Measurements from ENCODE around the gene CLDND1.
"Not testable (repeated sequence)": the region's sequence is repeated elsewhere in the genome, so short reads cannot be mapped to it uniquely, and the experiment has no call there.

The CLDND1 gene

DNA sequence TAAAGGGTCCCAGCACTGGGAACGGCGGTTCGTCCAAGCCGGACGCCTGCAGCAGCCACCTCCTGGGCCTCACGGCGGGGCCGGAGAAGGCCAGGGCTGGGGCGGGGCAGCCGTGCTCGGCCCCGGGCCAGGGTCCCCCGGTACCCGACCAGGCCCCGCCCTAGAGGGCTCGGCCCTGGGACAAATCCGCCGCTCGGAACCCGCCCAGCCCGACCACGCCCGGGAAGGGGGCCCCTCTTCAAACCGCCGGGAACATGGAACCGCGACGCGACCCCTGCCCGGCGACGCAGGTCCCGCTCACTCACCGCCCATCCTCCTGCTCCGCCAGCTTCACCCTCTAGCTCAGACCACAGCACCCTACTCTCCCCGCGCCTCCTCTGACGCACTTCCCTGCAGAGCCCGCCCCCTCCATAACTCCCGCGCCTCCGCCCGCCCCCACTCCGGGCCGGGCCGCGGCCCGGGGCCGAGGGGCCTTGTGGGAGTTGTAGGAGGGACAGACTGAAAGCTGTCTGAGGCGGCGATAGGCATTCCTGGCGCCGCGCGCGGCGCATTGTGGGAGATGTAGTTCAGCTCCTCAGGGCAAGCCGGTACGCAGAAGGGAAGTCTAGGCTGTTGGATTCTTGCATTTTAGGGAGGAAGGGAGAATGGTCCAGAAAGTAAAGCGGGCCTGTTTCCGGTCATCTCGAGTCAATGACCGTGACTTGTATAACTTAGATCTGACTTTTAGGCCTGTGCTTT, at the start of gene CLDND1:
Gene CLDND1 (minus strand): TSS at position 359 of the 738 bp plus-strand sequence. CDS start 1,478 bp downstream, outside the sequence.
- peak; percentile 98 for DNase-seq

GRCh38 chr3:98568402-98568801, 45.7 kb upstream of the CLDND1 start:
- DNase-seq = no peak

DNA sequence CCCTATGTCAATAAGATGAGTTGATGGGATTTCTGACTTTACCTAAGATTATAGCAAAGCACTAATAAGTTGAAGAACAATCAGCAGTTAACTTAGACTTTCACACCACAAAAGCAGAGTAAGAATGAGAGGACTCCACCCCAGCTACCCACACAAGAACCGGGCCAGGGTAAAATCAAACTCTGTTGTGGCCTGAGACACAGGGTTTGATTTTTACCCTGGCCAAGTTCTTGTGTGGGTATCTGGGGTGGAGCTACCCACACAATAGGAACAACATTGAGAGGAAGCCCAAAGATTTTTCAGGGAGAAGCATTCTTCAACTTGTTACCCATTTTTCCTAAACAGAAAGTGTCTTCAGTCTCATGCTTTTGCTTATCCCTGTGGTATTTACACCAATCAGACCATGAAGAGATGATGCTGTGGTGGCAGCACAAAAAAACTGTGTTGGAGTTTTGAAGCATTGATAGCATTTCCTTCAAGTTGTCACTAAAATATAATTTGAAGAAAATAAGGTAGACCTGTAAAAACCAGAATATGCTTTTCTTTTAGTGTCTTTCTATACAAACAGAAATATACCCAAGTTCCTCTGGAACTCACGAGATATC, 45.1 kb upstream of the CLDND1 start:
- DNase-seq = peak; percentile 77

DNA sequence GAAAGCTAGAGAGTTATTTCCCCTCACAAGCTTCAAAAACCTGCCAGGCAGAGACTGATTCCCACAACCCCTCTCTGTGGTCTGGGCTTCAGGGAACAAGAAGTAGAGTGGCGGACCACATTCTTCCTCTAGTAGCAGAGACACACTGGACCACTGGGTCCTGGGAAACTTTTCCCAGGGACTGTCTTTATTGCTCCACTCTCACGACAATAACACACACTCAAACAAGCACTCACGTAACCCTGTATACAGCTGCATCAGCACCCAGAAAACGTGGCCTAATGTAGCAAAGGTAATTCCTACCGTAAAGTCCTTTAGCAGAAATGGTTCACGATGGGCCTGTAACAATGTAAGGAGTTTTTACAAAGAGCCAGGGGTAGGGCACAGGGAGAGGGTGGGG, 43.1 kb upstream of the CLDND1 start:
- DNase-seq = no peak

- peak; percentile 81 for DNase-seq
Observed at GRCh38 chr3:98565237-98565643, 42.5 kb upstream of the CLDND1 start.

DNA sequence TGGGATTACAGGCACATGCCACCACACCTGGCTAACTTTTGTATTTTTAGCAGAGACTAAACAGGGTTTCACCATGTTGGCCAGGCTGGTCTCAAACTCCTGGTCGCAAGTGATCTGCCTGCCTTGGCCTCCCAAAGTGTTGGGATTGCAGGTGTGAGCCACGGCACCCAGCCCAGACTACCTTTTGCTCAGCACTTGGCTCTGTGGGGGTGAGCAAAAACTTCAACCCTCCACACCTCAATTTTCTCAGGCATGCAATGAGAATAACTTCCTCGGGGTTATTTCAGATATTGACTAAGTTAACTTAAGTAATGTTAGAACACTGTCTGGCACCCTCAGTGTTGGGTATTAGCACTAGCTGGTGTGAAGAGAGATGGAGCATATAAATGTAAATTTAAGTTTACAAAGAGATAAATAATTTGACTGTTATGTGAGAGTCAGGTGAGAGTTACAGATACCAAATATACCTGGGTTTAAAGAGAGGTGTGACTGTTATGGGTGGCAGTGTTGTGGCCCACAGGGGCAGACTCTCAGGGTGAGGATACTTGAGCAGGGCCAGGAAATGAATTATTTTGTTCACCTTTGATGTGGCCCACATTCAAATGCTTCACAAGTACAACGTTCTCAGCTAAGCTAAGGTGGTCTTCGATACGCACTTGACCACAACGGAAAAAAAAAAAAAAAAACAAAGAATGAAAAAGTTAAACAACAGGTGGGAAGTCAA, 41.7 kb upstream of the CLDND1 start:
- DNase-seq = no peak

DNA sequence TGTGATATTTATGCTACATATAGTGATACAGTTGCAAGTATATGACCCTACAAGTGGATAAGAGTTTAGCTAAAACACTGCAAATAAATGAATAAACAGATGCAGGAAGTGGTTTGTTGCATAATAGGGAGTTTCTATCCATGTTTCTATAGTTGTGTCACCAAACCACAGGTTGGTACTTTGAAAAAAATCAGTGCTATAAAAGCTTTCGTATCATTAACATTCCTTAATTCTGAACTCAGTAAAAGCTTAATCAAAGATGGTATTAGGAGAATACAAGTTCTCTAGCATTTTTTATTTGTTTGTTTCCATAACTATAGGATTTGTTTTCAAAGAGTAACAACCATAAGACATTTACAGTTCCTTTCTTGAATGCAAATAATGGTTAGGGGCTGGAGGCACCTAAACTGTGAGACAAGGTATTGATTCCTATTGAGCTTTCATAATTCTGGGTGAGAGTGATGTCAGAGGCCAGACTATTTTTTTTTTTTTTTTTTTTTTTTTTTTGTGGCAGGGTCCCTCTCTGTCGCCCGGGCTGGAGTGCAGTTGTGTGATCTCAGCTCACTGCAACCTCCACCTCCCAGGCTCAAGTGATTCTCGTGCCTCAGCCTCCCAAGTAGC, 41.1 kb upstream of the CLDND1 start:
- DNase-seq = peak; percentile 81

- peak; percentile 73 for DNase-seq
Observed at GRCh38 chr3:98561727-98562521, 39.2 kb upstream of the CLDND1 start.

GRCh38 chr3:98560911-98561310, 38.2 kb upstream of the CLDND1 start:
- peak; percentile 72 for DNase-seq

DNA sequence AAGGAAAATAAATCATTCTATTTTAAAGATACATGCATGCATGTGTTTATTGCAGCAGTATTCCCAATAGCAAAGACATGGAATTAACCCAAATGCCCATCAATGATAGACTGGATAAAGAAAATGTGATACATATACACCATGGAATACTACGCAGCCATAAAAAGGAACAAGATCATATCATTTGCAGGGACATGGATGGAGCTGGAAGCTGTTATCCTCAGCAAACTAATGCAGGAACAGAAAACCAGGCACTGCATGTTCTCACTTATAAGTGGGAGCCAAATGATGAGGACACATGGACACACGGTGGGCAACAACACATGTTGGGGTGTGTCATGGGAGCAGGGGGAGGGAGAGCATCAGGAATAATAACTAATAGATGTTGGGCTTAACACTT, 37.1 kb upstream of the CLDND1 start:
- not testable (repeated sequence) for DNase-seq

- DNase-seq = no peak
Observed at GRCh38 chr3:98558100-98558827, 35.6 kb upstream of the CLDND1 start.

DNA sequence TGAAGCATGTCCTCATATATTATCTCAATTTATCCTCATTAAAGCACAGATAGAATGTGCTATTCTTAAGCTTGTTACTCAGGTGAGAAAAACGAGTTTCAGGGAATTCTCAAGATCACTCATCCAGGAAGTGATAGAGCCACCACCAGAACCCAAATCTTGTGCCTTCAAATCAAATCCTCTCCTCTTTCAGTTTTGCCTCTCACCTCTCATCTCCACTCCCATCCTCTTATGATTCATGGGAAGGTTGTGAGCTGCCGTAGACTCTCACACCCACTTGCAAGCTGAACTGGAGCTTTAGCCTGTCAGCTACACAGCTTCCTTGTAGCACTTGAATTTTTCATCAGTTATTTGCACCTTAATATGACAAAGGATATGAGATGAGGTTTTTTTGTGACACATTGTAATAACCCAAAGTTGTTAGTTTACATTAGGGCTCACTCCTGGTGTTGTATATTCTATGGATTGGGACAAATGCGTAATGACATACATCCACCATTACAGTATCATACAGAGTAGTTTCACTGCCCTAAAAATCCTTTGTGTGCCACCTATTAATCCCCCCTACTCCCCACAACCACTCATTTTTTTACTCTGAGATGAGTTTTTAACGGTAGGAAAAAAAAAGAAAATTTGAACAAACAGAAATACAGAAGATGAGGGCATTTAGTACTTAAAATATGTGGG, 34.8 kb upstream of the CLDND1 start:
- peak; percentile 95 for DNase-seq

- DNase-seq = peak; percentile 97
Observed at GRCh38 chr3:98556164-98557130, 33.7 kb upstream of the CLDND1 start.

DNA sequence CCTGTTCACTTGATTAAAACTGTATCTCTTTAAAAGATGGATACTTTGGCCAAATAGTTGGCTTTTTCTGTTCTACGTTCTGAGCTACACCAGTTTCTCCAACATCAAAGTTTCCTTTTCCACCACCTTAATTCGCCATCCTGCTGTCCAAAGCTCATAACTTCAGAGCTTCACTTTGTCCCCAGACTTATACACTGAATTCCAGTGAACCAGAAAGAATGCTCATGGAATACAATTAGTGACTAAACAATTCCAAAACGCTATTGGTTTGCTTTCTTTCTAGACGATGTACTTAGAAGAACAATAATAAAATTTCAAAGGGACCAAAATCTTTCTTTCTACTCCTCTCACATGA, 32.3 kb upstream of the CLDND1 start:
- no peak for DNase-seq

- no peak for DNase-seq
Observed at GRCh38 chr3:98554580-98554979, 31.9 kb upstream of the CLDND1 start.

DNA sequence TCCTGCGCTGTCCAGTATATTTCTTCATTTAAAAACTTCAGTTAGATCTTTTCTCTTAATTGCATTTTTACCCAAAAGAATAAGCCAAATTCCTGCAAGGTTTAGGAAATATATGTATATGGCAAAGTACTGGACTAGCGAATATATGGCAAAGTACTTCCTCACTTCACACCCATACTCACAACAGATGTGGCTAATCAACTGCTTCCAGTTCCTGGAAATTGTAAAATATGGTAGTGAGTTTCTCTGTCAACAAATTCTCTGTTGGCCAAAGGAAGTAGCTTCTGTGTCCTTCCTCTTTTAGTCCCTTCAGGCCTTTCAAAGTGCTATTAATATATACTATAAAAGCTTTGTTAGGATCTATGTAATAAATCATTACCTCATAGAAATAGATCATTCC, 31.1 kb upstream of the CLDND1 start:
- DNase-seq = peak; percentile 66

DNA sequence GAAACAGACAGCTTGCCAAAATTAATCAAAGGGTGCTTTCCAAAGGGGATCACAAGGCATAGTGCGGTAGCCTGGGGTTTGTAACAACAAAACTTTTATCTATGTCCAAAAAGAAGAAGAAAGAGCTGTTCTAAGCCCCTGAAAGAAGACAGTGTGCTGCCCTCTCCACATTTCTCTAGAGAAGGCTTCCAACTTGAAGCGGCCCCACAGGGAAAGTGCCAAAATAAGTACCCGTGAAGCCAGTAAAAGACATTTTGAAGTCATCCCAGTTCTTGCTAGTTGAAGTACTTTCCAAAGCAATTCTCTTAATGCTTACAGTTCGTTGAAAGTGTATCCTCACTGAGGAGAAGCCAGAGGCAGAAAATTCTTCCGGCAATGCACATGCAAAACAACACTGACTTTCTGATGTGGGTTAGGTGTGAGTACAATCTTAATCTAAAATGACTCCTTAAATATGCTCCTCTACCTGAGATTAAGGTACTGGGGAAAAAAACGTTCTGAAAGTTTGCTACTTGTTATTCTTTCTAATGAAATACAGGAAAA, 30.4 kb upstream of the CLDND1 start:
- peak; percentile 60 for DNase-seq

DNA sequence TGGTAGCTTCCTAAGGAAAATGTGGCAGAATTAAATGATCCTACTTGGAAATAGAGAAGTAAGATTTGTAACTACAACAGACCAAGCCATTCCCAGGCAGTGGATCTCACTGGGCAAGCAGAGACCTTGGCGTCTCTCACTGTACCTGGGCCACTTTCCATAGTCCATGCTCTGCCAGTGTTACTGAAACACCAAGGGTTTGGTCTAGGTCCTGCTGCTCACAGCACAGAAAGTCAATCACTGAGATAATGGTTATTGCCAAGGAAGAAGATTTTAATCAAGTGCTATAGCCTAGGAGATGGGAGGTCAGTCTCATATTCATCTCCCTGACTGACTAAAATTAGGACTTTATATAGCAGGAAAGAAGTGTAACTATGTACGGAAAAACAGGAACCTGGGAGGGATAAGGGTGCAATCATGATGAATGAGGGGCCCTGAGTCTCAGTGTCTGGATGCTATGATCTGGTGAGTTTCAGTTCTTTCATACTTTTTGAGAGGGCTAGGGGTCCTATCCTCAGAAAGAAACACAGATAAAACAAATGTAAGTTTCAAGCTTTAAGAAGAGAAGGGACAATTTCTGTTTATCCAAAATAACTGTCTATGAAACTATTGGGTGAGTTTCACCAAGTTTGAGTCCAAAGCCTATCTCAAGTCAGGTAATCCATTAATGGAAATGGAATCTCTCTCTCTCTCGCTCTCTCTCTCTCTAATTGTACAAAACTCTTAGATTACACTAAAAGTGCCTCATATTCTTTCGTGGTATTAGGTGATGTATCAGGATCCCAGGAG, 29.7 kb upstream of the CLDND1 start:
- no peak for DNase-seq

GRCh38 chr3:98551754-98552153, 29.1 kb upstream of the CLDND1 start:
- no peak for DNase-seq
